Stimulated activated CD8-positive, alpha-beta memory T cell treated with anti-CD3 and anti-CD28 coated beads, Interleukin-12 subunit alpha, Interleukin-12 subunit beta, amount 100 ng/mL, for 24 hours (primary cell): ENCODE measurements around the gene IFI27.

ENCODE experiments used
- DNase-seq: peaks from one replicate; pipeline ENCODE4 v3.0.0-alpha.2; 2020; ENCODE audit errors: extremely low read depth

Gene IFI27

DNA sequence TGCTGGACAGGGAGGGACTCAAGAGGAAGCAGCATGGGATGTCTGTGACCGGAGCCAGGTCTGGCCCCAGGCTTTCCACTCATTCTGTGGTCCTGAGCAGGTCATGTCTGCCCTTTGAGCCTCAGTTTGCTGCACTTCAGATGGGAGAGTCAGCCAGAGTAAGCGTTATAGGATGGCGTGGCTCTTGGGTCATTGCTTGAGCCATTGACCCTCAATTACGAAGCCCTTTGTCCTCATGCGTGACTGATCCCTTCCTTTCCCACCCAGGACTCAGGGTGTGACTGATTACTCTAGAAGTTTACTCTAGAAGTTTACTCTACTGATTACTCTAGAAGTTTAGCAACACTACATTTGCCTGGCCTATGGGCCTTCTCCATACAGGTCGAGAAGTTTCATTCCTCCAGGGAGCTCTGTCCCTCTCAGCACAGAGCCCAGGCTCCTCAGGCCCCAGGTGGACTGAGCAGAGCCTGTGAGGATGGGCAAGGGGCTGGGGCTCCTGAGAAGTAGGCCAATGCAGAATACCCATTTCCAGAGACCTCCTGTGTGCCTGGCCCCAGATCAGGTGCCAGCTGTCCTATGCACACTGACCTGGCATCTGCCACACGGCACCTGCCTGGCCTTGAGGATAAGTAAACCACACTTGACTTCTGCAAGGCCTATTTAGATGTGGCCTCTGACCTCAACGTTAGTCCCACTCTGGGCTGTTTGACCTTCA is 7.6 kb upstream of the IFI27 start:
- DNase-seq: no peak

DNA sequence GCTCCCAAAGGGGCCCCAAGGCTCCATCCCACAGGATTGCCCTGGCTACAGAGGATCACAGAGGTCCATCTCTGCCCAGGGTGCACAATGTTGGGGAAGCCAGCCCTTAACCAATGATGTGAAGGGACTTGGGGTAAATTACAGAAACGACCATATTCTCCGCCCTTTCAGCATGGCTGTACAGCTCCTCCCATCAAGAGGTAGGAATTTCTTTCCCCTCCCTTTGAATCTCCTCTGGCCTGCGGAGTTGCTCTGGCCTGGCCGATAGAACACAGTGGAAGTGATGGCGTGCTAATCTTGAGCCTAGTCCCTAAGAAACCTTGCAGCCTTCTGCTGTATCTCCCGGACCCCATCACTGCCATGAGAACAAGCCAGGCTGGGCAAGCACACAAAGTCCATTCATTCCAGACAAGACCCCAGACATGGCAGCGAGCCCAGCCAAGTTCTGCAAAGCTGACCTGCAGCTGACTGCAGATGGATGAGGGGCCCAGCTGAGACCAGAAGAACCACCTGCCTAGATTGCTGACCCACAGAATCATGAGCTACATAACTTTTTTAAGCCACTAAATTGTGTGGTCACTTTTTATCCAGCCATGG is 6.9 kb upstream of the IFI27 start:
- no peak for DNase-seq

DNA sequence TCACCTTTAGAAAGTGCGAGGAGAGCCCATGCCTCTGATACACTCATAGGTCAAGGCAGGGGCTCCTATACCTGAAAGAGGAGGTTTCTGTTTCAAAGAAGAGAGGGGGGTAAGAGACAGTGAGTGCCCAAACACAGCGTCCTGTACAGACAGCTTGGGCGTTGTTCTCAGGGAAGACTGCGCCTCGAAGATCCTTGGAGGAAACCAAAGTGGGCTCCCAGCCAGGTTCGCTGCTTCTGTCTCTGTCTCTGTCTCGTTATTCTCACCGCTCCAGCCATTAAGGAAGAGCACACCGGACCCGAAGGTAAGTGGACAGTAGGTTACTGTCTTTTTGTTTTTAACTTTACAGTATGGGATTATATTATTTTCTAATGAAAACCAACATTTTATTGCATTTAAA is 5.8 kb upstream of the IFI27 start:
- no peak for DNase-seq

DNA sequence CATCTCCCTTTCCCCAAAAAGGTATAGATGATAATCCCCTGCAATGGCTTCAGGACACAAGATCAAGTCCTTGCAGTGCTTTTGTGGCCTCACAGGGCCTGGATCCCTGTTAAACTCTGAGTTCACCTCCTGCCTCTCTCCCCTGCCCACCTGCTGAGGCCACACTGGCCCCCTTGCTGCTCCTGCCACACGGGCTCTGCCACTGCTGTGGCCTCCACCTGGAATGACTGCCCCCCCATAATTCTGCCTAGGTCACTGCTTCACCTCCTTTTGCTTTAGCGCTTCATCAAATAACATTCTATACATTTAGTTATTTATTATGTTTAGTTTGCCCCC is 653 bp upstream of the IFI27 start:
- DNase-seq: no peak

DNA sequence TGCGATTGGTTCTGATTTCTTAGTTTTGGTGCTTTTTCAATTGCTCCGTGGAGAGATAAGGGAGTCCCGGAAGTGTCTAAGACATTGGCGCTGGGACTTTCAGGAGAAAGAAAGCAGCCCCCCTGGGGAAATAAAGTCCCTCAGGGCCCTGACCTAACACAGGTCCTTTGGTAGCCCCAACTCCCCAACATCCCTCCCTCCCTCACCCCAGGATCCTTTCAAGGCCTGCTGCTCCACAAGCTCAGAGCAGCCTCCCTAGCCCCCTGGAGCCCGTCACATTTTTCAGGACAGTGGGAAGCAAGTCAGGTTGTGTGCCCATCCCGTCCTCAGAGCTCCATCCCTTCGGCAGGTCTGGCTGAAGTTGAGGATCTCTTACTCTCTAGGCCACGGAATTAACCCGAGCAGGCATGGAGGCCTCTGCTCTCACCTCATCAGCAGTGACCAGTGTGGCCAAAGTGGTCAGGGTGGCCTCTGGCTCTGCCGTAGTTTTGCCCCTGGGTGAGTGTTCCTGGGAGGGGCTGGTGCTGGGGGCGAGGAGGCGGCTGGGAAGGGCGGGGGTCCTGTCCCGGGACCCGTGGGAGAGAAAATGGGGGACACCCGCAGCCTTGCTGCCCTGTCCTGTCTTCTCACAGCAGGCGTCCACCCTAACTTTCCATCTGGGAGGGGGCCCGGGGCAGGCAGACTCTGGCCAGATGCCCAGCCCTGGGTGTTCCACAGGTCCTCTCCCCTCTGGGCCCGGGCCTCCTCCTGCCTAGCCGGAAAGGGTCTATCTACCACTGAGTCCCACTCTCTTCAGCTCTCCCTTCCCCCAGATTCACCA is 950 bp downstream of the IFI27 start:
- no peak for DNase-seq

DNA sequence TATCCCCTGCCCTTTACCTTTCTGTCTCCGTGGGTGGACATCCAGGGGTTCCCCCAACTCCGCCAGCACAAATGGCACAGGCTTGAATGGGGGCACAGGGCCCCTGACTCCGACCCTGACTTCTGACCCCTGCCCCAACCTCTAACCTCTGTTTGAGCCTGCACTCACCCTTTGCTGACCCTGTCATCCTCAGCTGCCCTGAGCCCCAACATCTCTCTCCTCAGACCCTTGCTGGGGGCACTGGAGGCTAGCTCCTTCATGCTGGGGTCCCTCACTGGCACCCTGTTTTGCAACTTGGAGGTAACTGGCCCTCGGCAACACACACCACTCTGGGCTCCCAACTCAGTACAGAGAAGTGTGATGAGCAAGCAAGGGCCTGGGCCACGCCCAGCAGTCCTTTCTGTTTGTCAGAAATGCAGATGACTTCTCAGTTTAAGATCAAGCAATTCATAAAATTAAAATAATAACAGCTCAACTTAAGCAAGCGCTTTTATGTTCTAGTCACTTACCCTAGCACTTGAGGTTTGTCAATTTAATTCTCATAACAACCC is 2.1 kb downstream of the IFI27 start:
- no peak for DNase-seq

DNA sequence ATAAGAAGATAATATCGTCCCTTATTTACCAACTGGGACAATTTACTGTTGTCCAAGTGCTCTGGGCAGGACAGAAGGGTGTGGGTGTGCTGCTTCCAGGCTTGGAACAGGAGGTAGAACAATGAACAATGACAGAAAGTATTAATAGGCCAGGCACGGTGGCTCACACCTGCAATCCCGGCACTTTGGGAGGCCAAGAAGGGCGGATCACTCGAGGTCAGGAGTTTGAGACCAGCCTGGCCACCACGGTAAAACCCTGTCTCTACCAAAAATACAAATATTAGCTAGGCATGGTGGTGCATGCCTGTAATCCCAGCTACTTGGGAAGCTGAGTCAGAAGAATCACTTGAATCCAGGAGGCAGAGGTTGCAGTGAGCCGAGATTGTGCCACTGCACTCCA is 2.5 kb downstream of the IFI27 start:
- no peak for DNase-seq

DNA sequence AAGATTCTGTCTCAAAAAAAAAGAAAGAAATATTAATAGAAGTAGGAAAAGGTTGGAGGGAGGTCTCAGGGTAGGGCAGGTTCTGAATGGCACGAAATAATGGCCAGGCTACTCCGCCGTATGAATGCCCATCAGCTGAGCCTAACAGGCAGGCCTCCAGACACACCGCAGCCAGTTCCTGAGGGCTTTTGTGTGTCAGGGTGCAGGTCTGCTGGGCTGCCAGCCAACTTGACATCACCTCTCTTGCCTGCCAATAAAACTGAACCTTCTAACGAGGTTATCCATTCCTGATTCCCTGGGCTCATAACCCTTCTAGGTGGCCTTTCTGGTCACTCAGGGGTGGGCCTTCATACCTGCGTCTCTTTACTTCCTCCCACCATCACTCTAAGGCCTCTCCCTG is 3.0 kb downstream of the IFI27 start:
- DNase-seq: no peak

DNA sequence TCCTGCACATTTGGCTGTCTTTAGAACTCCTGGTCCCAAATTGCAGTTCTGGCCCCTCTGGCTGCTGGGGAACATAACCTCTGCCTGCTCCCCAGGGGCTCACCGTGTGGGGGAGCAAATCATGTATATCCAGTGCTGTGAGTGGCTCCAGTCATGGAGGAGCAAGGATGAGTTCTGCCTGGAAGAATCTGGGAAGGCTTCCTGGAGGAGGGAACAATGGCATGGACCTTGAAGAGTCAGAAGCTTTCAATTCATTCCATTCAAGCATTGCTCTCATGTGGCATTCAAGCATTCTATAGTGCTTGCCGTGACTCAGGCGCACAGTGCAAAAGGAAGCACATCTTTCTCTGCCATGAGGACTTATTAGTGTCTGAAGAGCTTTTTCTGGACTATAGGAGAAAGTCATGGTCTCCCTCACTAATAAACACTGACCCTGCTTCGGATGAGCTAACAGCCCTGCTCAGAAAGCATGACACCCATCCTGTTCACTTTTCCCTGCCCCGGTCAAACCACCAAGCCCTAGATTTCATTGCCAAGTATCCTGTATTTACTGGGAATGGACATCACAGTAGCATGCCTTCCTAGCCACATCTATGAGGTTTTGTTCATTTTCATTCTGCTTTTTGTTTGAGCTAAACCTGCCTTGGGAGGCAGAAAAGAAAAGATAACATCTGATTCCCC is 3.5 kb downstream of the IFI27 start:
- DNase-seq: no peak

DNA sequence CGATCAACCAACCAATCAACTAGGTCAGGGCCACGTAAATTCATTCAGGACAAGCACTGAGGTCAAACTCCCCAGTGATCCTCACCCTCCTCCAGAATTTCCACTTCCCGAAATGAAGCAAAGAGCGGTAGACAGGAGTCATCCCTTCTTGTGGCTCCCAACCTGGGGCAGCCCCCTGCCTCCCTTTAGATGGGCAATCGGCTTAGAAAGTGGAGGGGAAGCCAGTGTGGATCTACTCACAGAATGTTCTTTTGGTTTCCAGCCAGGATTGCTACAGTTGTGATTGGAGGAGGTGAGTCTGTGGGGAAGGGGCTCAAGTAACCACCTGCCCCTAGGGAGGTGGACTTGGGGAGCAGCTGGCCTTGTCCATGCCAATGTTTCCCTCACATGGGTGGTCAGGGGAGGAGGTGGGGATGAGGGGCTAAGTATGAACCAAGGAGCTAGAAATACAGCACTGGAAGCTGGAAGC is 4.1 kb downstream of the IFI27 start:
- no peak for DNase-seq

DNA sequence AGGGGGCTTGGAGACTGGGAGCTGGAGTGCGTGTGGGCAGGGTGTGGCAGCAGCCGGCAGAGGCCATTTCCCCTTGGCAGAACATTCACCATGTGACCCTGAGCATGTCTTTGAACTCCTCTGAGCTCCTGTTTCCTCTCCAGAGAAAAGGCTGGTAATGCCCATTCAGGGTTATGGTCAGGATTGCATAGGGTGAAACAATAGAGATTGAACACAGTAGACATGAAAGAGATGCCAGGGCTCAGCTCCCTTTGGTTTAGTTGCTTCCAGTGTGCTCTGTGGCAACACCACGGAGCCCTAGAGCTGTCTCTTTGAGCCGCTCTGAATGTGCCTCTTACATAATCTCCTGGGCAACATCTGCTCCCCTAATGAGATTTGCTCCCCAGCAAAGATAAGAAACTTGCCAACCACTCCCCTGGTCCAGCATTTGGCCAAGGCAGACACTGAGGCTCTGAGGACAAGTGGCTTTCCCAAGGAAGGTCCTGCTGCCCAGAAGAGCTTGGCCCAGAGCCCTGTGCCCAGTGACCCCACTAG is 4.6 kb downstream of the IFI27 start:
- DNase-seq: no peak

DNA sequence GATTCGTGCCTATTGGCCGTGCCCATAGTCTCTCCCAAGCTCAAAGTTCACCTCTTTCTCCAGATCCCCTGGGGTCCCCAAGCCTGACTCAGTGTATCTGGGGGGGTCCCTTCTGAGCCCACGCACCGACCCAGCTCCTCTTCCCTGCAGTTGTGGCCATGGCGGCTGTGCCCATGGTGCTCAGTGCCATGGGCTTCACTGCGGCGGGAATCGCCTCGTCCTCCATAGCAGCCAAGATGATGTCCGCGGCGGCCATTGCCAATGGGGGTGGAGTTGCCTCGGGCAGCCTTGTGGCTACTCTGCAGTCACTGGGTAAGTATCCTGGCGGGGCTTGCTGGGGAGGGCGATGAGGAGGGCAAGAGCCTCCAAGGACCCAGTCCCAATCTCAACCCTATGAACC is 5.1 kb downstream of the IFI27 start:
- no peak for DNase-seq

DNA sequence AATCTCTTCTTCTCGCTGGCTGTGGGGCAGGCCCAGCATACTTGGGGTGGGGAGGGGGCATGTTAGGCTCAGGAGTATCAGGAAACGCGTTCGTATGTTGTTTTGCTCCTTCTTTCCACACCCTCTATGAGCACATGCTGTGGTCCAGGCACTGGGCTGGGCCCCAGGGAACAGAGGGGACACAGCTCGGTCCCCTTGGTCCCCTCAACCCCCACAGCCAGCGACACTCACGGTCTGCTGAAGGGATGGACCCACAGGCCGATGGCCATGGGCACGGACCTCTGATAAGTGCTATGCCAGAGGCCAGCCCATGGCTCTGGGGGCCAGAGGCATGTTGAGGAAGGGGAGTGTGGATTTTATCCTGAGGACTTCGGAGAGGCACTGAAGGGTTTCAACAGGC is 6.2 kb downstream of the IFI27 start:
- no peak for DNase-seq

DNA sequence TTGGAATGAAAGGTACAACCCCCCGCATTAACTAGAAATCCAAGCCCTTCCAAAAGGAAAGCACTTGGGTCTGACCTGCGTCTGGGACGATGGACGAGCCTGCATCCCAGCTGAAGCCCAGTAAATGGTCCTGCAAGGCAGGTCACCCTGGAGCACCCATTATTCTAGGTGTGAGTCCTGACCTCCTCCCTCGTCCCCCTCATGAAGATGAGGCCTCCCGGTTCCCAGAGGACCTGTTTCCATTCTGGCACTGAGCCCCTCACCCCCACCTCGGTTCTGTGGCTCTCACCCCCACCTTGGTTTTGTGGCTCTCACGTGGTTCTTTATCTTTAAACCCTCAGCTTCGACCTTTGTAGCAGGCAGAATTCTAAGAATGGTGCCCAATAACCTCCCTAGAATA is 7.3 kb downstream of the IFI27 start:
- no peak for DNase-seq

DNA sequence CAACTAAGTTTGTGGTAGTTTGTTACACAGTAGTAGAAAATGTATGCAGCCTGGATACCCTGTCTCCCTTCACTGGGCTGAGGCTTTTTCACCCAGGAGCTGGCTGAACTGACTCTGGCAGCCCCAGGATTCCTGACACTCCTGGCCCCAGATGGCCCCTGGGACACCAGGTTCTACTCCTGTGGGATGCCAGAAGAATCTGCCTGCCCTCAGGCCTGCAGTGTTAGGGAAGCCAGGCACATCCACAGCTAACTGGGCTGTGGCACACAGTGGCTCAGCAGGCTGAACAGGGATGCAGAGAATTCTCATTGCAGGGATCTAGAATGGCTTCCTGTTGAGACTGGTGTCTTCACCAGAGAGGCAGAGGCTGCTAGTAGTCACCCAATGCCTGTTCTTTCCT is 8.5 kb downstream of the IFI27 start:
- no peak for DNase-seq

DNA sequence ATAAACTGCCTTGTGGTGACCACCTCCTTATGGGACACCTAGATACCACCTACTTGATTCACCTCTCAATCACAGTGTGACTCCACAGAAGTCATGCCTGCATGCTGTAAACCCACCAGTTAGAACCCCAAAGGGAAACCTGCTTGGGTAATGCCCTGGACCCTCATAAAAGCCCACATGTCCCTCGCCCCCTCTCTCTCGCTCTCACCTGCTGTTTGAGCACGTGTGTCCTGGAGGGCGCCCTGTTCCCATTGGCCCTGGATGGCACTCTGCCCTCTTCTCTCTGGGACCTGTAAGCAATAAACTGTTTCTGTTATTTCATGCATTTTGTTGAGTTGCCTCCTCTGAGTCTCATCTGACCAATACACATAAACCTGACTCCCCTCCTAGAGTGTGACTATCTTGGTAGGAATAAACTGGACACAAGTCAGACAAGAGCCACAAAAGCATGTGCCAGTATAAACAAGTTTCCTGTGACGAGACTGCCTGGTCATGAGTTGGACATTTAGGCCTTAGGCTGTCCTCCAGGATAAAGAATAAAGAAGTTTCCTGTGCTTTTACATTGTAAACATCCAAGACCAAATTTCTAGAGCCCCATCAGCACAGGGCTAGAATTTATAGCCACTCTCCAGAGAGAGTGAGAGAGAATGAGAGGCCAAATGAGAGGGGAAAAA is 10.3 kb downstream of the IFI27 start:
- no peak for DNase-seq

DNA sequence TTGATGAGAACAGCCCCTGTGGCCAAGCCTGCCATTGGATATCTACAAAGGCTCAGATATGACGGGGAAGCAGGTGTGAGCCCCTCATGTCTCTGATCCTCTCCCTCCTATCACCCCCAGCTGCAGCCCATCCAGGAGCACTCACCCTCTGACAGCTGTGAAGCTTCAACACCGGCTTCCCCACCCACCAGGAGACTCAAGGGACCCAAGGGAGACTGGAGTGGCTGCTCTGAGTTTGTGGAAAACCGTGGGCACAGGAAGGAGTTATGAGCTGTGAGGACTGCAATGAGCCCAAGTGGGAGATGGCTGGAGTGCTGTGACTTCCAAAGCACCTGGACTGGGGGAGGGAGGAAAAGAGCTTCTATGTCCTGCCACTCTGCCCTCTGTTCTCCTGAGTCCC is 10.9 kb downstream of the IFI27 start:
- DNase-seq: no peak

DNA sequence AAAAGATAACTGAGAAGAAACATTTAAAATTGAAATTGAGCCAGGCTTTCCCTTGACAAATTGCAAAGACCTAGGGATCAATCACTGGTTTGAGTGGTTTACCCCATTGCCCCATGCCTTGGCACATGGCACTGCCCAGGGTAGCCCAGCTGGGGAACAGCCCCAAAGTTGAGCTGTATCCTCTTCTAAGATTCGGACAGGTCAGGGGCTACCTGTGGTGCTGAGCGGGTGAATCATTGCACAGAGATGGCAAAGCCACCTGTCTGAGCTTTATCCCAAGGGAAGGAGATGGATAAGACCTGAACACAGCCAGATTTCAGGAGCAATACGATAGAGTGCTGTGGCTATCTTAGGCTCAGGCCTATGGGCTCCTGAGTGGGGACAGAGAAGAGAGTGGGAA is 11.9 kb downstream of the IFI27 start:
- DNase-seq: no peak

DNA sequence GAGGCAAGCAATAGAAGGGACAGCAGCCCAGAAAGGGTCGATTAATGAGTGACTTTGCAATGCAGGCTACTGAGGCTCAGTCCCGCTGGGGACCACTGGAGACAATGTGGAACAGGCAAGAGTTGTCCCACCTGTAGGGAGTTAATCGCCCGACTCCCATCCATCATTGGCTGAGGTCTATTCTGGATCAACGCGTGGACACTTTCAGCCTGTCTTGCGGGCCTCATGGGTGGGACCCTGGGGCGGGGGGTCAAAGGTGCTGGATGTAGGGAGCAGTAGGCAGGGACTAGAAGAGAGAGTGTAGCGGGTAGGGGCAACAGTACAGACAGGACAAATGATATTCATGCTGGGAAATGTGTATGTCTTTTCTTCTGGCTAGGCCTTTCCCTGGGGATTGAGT is 12.8 kb downstream of the IFI27 start:
- DNase-seq: no peak

DNA sequence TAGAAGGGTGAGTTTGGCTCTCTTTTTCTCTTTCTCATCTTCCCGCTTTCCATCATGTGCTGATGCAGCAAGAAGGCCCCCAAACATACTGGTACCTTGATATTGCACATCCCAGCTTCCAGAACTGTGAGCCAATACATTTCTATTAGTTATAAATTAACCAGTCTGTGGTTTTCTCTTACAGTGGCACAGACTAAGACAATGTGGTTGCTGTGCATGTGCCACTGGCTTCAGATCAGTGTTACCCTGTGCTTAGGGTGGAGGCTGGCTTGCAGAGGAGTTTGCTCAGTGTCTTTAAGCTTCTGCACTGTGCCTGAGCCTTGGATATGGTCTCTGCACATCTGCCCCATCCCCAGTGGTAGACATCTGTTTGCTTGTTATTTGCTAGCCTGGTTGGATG is 13.3 kb downstream of the IFI27 start:
- no peak for DNase-seq

DNA sequence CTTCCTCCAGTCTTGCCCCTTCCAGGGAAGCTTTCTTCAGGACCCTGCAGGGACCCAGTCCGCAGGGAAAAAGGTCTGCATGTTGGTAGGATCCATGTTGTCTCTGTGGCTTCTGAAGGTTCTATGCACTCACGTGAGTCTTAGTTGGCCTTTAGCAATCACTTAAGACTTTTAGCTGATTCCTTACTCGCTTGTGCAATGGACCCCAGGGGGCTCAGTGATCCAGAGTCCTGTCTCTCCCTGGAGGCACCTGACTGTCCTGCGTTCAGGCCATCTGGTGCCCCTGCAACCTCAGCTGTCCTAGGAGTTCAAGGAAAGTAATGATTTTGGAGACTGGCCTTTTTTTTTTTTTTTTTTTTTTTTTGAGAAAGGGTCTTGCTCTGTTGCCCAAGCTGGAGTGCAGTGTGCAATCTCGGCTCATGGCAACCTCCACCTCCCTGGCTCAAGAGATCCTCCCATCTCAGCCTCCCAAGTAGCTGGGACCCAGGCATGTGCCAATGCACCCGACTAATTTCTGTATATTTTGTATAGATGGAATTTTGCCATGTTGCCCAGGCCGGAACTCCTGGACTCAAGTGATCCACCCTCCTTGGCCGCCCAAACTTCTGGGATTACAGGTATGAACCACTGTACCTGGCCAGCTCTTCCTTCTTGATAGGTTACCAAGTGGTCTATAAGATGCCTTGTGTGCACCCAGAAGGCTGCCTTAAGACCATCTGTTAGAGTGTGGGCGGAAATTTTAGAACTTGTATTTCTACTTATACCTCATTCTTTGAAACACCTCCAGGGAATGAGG is 14.2 kb downstream of the IFI27 start:
- DNase-seq: no peak
